ENCODE results near the gene ELOVL5.
"Not testable (repeated sequence)": the region's sequence is repeated elsewhere in the genome, so short reads cannot be mapped to it uniquely, and the experiment has no call there.

The ELOVL5 gene

DNA sequence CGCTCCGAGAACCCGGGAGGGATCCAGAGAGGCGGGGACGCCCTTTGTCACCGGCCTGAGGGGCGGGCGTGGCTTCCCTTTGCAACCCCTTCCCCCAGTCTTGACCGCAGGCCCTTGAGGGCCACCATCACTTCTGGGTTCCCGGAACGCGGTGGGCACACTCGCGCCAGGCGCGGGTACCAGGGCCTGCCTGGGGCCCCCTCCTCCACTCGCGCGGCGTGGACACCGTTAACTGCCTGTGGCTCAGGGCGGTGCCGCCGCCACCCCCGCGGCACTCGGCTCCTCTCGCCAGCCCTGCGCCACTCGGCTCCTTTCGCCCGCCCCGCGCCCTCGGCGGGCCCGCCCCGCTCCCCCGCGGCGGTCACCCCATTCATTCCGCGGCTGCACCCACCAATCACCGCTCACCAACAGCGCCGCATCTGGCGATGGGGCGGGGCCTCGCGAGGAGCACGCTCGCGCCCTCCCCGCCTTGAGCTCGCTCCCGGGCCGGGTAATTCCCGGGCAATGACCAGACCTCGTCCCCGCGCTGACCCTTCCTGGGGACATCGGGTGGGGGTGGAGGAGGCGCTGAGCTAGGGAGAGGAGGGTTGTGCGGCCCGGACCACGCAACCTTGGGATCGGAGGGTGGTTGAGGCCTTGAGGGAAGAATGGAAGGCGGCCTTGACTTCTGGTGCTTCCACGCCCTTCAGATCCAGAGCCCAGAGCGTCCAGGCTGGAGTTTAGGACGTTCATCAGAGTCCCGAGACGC lies 10.5 kb upstream of the ELOVL5 start:
- DNase-seq: peak; percentile 78

DNA sequence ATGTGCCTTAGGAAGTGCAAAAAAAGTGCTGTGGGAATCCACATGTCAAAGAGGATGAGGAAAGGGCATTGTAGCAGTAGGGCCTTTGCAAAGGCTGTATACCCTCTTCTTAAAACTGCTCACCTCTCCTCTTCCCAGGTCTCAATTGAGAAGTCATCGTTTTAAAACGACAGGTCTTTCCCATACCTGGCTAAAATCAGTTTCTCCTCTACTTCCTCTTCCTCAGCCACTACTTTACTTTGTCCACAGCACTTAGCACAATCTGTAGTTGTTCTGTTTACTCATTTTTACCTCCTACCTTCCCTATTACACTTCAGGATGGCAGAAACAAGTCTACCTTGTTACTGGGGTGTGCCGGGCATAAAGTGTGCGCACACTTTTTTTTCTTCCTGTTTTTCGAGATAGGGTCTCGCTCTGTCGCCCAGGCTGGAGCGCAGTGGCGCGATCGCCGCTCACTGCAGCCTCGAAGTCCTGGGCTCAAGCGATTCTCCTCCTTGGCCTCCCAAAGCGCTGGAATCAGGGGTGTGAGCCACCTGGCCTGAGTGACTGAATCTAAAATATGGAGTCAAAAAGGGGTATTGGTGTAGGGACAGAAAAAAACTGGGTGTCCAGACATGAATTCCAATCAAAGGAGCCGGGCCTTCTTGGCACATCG lies 9.8 kb upstream of the ELOVL5 start:
- DNase-seq: no peak

DNA sequence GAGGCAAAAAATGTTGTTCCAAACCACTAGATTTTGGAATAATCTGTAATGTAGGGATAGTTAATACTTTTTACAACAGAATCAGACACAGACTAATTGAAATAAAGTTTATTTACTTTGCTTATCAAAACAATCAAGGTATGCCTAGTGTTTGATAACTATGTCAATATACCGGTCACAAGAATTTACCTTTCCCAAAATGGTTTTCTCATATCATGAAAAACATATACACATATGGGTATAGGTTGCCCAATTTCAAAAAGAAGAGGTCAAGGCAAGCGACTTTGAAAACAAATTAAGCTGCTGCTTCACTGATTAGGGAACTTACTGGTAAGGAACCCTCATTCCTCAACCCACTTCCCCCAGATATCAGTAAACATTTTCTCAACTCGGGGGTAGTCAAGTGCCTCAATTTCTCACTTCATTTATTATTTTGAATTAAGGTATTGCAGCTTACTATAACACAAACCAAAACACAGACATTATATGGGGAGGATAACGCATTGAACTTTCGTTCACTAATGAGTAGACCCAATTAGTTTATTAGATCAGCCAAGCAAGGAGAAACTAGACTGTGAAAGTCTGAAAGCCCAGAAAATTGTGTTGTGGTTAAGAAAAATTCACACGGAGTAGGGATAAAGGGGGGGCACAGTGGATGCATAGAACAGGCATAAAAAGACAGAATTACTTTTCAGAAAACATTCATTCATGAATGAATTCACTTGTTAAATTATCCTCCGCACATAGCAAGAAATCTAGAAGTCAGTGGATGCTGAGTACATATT lies 9.0 kb upstream of the ELOVL5 start:
- DNase-seq: no peak

GRCh38 chr6:53353624-53354023 lies 4.9 kb upstream of the ELOVL5 start:
- DNase-seq: no peak

- no peak for DNase-seq
These were observed 3.6 kb upstream of the ELOVL5 start for GRCh38 chr6:53352360-53352759.

DNA sequence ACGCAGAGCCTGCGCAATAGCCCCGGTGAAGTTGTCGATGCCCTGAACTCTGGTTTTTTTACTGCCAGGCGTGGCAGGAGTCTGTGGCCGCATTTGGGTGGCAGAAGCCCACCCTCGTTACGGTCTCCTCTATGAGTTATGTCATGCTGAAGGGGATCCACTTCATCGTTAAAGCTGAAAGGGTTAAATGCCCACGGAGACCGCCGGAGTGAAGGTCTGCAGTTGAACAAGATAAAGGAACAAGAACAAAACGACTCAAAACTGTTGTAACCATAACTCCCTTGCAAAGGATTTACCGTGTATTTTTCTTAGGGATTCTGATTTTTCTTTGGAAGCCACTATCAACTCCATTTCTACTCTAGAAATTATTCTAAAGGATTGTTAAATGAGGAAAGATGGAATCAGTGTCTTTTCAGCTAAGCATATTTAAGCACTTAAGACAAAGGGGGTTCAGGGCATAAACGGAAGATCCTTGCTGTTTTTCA lies 501 bp upstream of the ELOVL5 start:
- DNase-seq: no peak

- peak; percentile 41 for DNase-seq
These were observed 804 bp downstream of the ELOVL5 start for GRCh38 chr6:53347921-53348370.

- DNase-seq: no peak
These were observed 1.4 kb downstream of the ELOVL5 start for GRCh38 chr6:53347250-53347920.

- not testable (repeated sequence) for DNase-seq
These were observed 2.7 kb downstream of the ELOVL5 start for GRCh38 chr6:53346049-53346448.

- no peak for DNase-seq
These were observed 3.8 kb downstream of the ELOVL5 start for GRCh38 chr6:53344969-53345368.

DNA sequence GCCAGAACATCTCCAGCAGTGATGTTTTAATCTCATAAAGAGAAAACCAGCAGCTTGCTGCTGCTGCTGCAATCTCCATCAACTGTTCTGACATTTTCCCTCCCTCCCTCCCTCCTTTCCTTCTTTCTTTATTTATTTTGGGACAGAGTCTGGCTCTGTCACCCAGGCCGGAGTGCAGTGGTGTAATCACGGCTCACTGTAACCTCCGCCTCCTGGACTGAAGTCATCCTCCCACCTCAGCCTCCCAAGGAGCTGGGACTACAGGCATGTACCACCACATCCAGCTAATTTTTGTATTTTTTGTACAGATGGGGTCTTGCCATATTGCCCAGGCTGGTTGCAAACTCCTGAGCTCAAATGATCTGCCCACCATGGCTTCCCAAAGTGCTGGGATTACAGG lies 5.7 kb downstream of the ELOVL5 start:
- no peak for DNase-seq

DNA sequence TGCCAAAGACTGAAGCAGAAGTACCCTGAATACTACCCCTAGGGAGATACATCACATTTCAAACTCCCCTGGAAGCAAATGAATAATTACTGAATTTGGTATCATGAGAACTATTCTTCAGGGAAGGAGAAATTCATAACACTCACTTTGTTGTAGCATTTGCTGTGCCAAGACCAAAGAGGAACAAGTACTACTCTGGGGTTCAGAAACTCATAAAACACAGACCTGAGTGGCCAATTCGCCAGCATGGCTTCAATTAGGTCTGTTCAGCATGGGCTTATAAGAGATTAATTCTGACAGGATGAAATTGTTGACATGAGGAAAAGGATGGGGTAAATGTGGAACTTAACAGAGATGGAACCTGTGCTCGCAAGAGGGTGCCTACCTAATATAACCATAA lies 6.5 kb downstream of the ELOVL5 start:
- no peak for DNase-seq

DNA sequence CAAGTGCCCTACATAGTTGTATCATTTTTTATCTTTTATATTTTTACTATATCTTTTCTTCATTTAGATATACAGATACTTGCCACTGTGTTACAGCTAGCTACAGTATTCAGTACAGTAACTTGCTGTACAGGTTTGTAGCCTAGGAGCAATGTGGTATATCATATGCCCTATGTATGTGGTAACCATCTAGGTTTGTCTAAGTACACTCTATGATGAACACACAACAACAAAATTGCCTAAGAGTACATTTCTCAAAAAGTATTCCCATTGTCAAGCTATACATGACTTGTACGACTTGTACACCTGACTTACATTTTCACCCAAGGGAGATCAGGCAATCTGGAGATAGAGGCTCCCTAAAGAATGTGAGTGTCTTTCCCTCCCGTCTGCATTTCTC lies 8.2 kb downstream of the ELOVL5 start:
- DNase-seq: no peak

- no peak for DNase-seq
These were observed 9.3 kb downstream of the ELOVL5 start for GRCh38 chr6:53339424-53339823.

DNA sequence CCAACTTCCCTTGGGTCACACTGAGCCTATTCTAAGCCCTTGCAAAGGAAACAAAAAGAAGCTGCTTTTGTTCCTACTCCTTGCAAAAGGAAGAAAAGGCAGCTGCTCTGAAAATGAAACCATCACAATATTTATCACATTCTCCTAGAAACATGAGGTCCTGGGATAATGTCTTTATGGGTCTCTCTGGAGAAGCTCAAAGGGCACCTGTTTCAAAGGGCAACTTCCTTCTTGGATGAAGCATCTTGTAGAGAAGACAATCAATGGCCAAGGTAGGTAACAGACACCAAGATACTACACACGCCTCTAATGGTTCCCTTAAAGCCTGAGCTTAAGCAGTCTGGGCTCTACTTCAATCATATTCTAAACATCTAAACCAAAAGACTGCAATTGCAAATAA lies 10.4 kb downstream of the ELOVL5 start:
- no peak for DNase-seq

- no peak for DNase-seq
These were observed 12.7 kb downstream of the ELOVL5 start for GRCh38 chr6:53336070-53336469.

DNA sequence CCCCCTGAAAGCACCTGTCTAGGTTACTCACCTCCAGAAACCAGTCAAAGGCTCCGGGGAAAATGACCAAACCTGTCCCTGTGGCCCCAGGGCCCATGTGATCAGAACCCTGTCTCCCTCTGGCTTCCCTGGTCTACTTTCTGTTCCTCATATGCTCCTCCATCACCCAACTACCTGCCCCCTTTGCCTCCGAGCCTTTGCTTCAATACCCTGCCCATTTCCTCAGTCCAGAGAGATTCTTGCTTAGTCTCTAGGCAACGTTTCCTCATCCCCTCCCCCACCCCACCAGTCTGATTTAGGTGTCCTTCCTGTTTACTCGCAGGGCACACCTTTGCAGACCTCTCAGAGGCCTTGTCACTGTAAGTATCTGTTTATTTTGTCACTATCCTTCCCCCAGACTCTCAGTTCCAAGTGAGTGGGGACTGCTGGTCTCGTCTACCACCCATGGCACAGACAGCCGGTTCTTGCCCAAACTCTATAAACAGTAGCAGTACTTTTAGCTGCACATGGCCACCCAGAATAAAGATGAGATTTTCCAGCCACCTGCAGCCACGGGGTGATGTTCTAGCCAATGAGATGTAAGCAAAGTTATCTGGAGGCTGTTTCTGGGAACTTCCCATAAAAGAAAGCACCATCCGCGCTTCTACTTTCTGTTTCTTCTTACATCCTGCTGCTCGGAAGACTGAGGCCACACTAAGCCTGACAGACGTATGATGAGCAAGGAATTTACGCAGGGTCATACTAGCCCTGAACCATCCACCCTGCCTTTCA lies 13.3 kb downstream of the ELOVL5 start:
- peak; percentile 54 for DNase-seq

- no peak for DNase-seq
These were observed 15.0 kb downstream of the ELOVL5 start for GRCh38 chr6:53333439-53334408.

GRCh38 chr6:53331678-53332077 lies 17.1 kb downstream of the ELOVL5 start:
- DNase-seq: no peak

DNA sequence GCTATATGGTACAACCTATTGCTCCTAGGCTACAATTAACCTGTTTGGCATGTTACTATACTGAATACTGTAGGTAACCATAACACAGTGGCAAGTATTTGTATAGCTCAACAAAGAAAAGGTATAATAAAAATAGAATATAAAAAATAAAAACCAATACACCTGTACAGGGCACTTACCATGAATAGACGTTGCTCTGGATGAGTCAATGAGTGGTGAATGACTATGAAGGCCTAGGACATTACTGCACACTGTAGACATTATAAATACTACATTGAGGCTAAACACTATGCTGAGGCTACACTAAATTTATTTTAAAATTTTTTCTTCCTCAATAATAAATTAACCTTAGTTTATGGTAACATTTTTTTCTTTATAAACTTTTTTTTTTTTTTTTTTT lies 18.6 kb downstream of the ELOVL5 start:
- no peak for DNase-seq

- no peak for DNase-seq
These were observed 20.4 kb downstream of the ELOVL5 start for GRCh38 chr6:53328375-53328774.
